SK-N-SH (cell line): ENCODE data around the gene BDNF.

Experiments used
- CHD2 ChIP-seq: fragments of 150-350 bp; IDR thresholded peaks from 2 replicates; pipeline ENCODE4 v1.6.1; 2018; ENCODE audit warnings: low read length; ENCODE audit not compliant: partially characterized antibody
- ELF1 ChIP-seq: IDR thresholded peaks from 2 replicates; pipeline ENCODE4 v1.4.0; 2012
- EP300 ChIP-seq, 2 experiments: IDR thresholded peaks; 2 replicates each; pipeline versions ENCODE4 v1.4.0 to v1.6.1; 2012; ENCODE audit warnings: borderline replicate concordance in 1 of 2, low read depth in 1 of 2, low read length in 1 of 2
- EZH2phosphoT487 ChIP-seq: fragments of 200-600 bp; sonication (generic); IDR thresholded peaks from 2 replicates; pipeline ENCODE4 v1.6.1; 2017; ENCODE audit warnings: low read depth, mixed run types, mild to moderate bottlenecking, antibody characterized with exemption, moderate library complexity, borderline replicate concordance
- FOSL2 ChIP-seq: IDR thresholded peaks from 2 replicates; pipeline ENCODE4 v1.4.0; 2012; ENCODE audit warnings: low read depth, mild to moderate bottlenecking, moderate library complexity, borderline replicate concordance
- FOXM1 ChIP-seq: IDR thresholded peaks from 2 replicates; pipeline ENCODE4 v1.4.0; 2012; ENCODE audit warnings: low read depth, mild to moderate bottlenecking
- GABPA ChIP-seq: IDR thresholded peaks from 2 replicates; pipeline ENCODE4 v1.4.0; 2012; ENCODE audit warnings: low read depth, mild to moderate bottlenecking
- GATA2 ChIP-seq: sonication (generic); formaldehyde crosslinking; IDR thresholded peaks from 2 replicates; pipeline ENCODE4 v1.5.0; 2020; ENCODE audit warnings: mild to moderate bottlenecking, missing genetic modification reagents
- POLR2AphosphoS5 ChIP-seq: IDR thresholded peaks from 2 replicates; pipeline ENCODE4 v1.6.1; 2012; ENCODE audit warnings: low read depth, low read length
- TCF12 ChIP-seq: IDR thresholded peaks from 2 replicates; pipeline ENCODE4 v1.4.0; 2012
- YY1 ChIP-seq: IDR thresholded peaks from 2 replicates; pipeline ENCODE4 v1.4.0; 2012; ENCODE audit warnings: low read depth, mild to moderate bottlenecking
- TF ChIP-seq, protein P1 (sequence below): fragments of 200-600 bp; sonication (generic); IDR thresholded peaks from 2 replicates; pipeline ENCODE4 v1.6.1; 2017; ENCODE audit warnings: antibody characterized with exemption, mild to moderate bottlenecking, moderate library complexity

- no peak for TF ChIP-seq POLR2AphosphoS5
- TF ChIP-seq EP300 (IDR thresholded peaks at IDR 0.05; ENCODE audit: borderline replicate concordance in 1 of 2, low read depth in 1 of 2, low read length in 1 of 2) = no peak
- TF ChIP-seq YY1 = no peak
- TF ChIP-seq, protein P1, sequence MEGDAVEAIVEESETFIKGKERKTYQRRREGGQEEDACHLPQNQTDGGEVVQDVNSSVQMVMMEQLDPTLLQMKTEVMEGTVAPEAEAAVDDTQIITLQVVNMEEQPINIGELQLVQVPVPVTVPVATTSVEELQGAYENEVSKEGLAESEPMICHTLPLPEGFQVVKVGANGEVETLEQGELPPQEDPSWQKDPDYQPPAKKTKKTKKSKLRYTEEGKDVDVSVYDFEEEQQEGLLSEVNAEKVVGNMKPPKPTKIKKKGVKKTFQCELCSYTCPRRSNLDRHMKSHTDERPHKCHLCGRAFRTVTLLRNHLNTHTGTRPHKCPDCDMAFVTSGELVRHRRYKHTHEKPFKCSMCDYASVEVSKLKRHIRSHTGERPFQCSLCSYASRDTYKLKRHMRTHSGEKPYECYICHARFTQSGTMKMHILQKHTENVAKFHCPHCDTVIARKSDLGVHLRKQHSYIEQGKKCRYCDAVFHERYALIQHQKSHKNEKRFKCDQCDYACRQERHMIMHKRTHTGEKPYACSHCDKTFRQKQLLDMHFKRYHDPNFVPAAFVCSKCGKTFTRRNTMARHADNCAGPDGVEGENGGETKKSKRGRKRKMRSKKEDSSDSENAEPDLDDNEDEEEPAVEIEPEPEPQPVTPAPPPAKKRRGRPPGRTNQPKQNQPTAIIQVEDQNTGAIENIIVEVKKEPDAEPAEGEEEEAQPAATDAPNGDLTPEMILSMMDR = peak; percentile 57
- TF ChIP-seq FOSL2 = no peak
- no peak for TF ChIP-seq GABPA
- TF ChIP-seq CHD2 = no peak
- no peak for TF ChIP-seq GATA2 (CRISPR knock-in tag)
- TF ChIP-seq FOXM1 = no peak
- no peak for TF ChIP-seq EZH2phosphoT487
- TF ChIP-seq ELF1 = no peak
- no peak for TF ChIP-seq TCF12
These were observed 20.1 kb upstream of the BDNF start for GRCh38 chr11:27720277-27720830.
